NOMO-1 (cell line): Measurements from ENCODE around the gene CAPN1.

ENCODE experiments used
- DNase-seq, 2 experiments: peaks; one replicate each; lab custom pipeline; 2025; ENCODE audit not compliant: unreplicated experiment in 2 of 2; lab: John Stamatoyannopoulos, UW

The CAPN1 gene

DNA sequence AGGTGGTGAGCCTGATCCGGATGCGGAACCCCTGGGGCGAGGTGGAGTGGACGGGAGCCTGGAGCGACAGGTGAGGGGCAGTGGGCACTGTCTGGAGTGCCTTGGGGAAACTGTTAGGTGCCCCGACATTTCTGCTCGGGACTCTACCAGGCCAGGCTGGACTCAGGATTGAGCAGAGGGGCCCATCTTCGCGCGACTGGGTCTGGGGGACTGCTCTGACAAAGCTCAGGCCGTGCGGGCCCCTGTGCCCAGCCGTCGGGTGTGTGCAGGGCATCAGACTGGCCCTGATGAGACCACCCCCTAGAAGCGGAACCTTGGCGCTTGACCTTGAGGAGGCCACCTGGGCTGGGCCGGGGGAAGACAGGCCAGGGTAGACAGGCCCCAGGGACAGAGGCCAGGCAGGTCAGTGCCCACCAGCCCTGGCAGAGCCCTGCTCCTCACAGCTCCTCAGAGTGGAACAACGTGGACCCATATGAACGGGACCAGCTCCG is 6.3 kb downstream of the CAPN1 start:
- DNase-seq, result no peak

DNA sequence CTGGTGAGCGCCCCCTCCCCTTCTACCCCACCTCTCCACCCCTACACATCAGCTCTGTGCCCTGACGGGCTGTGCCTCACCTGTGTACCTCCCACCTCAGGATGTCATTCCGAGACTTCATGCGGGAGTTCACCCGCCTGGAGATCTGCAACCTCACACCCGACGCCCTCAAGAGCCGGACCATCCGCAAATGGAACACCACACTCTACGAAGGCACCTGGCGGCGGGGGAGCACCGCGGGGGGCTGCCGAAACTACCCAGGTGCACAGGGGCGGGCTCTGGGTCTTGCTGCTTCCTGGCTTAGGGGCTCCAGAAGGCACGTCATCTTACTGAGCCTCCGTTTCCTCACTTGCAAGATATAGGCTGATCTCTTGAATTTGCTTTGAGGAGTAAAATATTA is 6.8 kb downstream of the CAPN1 start:
- no peak for DNase-seq

DNA sequence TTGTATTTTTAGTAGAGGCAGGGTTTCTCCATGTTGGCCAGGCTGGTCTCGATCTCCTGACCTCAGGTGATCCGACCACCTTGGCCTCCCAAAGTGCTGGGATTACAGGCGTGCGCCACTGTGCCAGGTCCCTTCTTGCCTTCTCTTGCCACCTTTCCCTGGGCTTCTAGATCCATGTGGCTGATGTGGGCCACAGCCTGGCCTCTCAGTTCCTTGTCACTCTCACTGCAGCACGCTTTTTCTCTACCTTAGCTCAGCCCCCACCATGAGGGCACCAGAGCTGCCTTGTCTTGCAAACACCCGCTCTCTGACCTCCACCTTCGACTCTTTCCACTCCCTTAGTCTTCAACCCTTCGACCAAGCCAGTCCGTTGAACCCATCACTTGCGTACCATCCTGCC is 7.5 kb downstream of the CAPN1 start:
- DNase-seq, result no peak

DNA sequence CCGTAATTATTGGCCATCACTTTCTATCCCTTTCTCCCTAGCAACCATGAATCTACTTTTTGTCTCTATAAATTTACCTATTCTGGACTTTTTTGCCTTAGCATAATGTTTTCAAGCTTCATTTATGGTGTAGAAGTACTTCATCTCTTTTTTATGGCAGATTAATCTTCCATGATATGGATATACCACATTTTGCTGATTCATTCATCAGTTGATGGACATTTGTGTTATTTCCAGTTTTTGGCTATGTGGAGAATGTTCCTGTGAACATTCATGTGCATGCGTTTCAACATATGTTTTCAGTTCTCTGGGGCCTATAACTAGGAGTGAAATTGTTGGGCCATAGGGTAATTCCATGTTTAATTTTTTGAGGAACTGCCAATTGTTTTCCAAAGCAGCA is 12.8 kb downstream of the CAPN1 start:
- no peak for DNase-seq

DNA sequence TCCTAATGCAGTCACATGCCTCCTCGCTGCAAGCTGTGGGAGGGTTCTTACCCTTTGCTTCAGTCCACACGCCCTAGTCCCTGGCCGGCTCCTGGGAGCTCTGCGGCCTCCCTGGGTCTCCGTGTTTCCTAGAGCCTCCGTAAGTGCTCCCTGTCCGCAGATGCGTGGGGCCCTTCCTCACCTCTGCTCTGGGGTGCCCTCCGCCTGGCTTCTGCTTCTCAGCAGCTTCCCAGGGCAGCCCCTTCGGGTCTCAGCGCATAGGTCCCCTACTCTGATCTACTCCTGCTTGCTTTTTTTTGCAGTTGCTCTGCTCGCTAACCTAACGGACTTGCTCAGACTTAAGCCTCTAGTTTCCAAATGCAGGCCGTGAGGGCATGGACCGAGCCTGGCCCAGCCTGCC is 22.4 kb downstream of the CAPN1 start:
- DNase-seq, result no peak

DNA sequence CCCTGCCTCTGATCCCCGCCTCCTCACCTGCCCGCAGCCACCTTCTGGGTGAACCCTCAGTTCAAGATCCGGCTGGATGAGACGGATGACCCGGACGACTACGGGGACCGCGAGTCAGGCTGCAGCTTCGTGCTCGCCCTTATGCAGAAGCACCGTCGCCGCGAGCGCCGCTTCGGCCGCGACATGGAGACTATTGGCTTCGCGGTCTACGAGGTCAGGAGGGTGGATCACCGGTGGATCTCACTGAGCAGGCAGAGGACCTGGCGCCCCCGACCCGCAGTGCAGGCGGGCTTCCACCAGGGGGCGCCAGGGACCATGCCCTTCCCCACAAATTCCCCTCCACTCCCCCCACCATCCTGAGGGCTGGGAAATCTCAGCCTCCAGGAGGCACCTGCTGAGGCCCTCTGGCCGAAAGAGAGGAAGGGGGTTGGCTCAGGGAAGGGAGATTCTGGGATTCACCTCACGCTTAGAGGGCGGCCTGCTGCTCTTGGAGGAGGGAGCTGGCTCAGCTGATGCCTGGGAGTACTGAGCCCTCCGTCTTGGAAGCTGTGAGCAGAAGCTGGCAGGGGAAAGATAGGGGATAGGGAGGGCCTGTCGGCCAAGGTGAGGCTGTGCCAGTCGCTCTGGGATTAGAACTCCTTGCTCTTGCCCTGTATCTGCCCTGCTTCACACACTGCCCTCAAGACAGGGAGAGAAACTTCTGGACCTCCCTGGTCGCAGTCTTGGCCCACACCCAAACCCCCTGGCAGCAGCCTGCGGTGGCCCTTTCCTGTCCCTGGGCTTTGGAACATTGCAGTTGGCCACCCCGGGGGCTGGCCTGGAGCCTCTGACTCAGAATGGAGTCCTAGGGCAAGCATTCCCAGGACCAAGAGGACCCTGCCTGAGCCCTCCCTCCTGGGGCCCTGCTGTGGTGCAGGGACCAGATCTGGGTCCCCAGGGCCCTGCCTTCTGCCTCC is 23.2 kb downstream of the CAPN1 start:
- DNase-seq, result peak in 1 of 2 experiments; percentile 36

DNA sequence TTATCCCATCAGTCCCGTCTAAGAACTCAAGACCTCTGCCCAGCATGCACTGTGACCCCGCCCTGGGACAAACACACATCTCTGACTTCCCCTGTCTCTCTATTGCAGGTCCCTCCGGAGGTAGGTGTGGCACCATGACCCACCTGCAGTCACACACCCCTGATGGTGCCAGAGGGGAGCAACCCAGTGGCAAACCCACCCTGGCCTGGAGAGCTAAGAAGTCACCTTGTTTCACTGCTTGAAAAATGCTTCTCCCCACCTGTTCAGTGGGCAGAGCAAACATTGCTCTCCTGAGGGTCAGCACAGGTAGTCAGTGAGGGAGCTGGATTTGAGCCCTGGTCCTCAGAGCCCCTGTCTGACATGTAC is 23.9 kb downstream of the CAPN1 start:
- DNase-seq, result no peak

DNA sequence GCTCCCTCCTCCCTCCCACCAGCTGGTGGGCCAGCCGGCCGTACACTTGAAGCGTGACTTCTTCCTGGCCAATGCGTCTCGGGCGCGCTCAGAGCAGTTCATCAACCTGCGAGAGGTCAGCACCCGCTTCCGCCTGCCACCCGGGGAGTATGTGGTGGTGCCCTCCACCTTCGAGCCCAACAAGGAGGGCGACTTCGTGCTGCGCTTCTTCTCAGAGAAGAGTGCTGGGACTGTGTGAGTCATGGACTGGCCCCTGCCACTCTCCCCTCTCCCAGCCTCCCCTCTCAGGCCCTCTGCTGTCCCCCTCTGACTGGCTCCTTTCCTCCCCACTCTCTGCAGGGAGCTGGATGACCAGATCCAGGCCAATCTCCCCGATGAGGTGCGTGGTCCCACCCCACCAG is 24.7 kb downstream of the CAPN1 start:
- DNase-seq, result no peak

DNA sequence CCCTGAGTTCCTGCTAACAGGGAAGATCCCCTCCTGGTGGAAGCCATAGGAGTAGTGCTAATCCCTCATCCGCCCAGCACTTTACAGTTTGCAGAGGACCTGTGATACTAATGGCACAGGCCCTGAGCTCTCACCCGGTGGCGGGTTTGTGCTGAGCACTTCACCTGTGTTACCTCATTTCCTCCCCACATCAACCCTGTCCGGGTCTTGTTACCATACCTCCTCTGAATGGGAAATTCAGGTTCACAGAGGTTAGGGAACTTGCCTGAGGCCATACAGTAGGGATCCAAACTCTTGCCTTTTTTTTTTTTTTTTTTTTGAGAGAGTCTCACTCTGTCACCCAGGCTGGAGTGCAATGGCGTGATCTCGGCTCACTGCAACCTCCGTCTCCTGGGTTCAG is 25.2 kb downstream of the CAPN1 start:
- DNase-seq, result no peak

DNA sequence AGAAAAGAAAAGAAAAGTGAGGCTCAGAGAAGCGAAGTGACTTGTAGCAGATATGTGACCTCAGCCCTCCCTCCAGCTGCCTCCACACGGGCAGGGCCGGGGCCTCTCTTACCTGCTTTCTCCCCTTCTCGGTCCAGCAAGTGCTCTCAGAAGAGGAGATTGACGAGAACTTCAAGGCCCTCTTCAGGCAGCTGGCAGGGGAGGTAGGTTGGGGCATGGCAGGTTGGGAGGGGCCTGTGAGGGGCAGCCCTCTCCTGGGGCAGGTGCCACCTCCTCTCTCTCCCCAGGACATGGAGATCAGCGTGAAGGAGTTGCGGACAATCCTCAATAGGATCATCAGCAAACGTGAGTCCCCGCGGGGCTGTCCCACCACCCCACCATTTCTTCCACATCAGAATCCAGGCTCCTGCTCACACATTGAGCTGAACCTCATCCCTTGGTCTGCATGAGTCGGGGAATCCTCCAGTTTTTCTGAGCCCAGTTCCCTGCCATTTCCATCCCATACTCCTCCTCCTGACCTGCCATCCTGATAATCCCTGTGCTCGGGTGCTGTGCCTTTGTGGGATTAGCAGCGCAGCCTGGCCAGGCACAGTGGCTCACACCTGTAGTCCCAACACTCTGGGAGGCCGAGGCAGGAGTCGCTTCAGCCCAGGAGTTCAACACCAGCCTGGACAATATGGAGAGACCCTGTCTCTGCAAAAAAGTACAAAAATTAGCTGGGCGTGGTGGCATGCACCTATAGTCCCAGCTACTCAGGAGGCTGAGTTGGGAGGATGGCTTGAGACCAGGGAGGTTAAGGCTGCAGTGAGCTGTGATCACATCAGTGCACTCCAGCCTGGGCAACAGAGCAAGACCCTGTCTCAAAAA is 26.4 kb downstream of the CAPN1 start:
- no peak for DNase-seq

DNA sequence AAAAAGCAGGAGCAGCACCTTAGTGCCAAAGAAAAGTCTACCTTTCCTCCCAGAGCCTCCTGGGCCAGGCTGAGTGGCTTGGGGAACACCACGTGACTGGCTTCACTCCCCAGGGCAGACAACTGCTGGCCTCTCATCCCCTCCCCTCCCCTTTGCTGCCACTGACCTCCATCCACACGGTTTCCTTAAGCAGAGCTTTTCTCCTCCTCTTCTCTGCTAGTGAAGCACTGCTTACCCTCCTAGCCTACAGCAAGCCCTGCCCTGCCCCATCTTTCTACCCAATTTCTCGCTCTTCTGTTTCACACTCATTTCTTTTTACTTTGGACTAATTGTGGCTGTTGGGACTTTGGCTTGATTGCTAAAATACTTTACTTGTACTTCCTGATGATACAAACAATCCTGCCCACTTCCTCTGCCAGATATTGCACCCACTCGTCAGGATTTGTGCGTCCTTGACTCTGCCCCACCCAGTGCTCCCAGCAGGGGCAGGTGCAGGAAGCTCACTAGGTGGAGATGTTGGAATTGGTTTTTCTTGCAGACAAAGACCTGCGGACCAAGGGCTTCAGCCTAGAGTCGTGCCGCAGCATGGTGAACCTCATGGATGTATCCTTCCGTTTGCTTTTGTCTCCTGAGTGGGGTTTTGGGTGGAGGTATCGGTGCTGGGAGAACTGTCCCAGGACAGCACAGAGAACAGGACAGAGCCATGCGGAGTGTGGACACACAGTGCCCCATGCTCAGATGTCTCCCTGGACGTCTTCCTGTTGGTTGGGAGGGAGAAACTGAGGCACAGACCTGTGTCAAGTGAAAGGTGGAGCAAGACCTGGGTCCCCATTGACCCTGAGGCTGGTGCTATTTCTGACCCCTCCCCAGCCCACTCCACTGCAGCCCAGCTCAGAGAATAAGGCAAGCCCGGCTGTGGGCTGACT is 27.3 kb downstream of the CAPN1 start:
- no peak for DNase-seq

DNA sequence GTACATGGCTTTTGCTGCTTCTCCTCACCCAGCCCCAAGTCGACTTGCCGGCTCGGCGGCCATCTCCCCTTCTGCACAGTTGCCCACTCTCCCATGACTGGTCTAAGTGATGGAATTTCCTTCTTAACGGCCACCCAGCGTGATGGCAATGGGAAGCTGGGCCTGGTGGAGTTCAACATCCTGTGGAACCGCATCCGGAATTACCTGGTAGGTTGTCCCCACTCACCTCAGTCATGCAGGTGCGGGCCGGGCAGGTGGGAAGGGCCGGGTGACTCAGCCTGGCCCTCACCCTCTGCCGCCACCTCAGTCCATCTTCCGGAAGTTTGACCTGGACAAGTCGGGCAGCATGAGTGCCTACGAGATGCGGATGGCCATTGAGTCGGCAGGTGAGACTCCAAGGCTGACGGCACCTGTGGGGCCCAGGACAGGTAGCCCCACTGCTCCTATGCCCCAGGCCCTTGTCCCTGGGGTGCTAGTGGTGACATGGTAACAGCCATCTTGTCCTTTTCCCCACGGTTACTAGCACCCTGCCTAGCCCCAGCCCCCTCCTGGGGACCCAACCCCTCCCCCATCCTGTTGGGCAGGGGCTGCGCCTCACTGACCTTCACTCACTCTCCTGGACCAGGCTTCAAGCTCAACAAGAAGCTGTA is 28.1 kb downstream of the CAPN1 start:
- DNase-seq, result no peak

DNA sequence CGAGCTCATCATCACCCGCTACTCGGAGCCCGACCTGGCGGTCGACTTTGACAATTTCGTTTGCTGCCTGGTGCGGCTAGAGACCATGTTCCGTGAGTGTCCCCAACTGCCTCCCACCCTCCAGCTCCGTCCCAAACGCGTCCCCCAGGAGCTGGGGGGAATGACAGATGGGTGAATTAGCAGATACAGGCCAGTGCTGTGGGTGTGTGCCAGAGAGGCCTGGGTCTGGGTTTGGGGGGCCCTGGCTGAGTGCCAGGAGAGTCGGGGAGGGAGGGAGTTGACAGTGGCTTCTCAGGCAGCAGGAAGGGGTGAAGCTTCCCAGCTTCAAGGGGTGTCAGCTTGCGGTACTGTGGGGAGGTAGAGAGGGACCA is 28.6 kb downstream of the CAPN1 start:
- DNase-seq, result no peak

DNA sequence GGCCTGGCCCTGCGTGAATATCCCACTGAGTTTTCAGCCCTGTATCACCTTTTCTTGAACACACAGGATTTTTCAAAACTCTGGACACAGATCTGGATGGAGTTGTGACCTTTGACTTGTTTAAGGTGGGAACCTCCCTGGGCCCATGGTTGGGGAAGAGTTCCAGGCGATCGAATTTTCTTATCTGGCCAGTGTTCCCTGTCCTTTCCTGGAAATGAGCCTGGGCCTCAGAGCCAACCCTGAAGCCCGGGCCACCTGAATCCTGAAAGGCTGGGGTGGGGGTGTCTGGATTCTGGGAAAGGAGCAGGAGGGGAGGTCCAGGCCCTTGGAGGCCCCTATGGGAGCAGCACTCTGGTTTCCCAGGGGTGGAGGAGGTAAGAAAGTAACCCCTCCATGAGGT is 29.0 kb downstream of the CAPN1 start:
- DNase-seq, result no peak

DNA sequence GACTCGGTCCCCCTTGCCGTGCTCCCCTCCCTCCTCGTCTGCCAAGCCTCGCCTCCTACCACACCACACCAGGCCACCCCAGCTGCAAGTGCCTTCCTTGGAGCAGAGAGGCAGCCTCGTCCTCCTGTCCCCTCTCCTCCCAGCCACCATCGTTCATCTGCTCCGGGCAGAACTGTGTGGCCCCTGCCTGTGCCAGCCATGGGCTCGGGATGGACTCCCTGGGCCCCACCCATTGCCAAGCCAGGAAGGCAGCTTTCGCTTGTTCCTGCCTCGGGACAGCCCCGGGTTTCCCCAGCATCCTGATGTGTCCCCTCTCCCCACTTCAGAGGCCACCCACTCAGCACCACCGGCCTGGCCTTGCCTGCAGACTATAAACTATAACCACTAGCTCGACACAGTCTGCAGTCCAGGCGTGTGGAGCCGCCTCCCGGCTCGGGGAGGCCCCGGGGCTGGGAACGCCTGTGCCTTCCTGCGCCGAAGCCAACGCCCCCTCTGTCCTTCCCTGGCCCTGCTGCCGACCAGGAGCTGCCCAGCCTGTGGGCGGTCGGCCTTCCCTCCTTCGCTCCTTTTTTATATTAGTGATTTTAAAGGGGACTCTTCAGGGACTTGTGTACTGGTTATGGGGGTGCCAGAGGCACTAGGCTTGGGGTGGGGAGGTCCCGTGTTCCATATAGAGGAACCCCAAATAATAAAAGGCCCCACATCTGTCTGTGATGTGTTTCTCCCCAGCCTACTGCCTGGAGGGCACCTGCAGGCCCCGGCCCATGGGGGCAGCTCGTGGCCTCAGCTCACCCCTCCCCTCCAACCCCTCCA is 29.8 kb downstream of the CAPN1 start:
- no peak for DNase-seq

DNA sequence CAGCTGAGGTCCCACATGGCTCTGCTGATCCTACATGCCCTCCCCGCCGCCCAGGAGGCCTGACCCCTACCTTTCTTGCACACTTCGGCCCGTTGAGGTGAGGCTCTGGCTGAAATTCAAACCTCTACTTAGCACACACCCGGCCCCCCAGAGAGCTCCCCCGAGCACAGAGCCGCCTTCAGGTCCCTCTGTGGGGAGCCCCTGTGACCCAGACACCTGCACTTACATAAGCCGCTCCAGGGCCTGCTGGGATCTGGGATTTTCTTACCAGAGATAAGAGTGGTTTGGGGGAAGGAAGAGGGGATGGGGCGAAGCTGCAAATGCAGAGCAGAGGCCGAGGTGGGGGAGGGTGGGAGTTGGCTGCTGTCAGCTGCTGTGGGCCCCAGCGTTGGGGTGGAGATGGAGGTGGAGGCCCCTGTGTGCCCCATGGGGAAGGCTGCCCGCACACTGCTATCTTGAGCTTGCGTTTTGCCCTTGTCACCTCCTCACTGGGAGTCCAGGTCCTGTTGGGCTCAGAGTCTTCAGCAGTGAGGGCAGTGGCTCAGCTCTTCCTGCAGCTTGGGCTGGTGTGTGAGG is 30.6 kb downstream of the CAPN1 start:
- DNase-seq, result no peak

DNA sequence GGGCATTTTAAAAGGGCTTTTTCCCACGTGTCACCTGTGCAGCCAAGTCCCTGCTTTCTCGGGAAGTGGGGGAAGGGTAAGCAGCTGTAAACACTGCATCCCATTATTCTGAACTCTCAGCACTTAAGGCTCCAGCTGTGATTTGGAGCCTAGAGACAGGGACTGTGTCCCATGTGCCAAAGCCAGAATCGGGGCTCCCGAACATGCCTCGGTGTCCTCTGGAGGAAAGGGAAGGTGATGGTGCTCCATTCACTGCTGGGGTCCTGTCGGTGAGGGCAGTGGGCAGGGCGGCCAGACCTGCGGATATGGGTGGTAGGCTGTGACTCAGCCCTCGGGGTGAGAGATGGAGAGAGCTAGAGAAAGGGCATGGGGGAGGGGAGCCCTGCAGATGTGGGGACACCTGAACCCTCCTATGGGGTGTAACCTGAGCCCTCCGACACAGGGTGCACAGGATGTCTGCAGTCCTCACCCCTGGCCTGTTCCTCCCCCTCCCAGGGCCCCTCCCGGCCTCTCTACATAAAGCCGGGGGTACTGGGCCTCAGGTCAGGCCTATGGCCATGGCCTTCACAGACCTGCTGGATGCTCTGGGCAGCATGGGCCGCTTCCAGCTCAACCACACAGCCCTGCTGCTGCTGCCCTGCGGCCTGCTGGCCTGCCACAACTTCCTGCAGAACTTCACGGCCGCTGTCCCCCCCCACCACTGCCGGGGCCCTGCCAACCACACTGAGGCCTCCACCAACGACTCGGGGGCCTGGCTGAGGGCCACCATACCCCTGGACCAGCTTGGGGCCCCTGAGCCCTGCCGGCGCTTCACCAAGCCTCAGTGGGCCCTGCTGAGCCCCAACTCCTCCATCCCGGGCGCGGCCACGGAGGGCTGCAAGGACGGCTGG is 31.8 kb downstream of the CAPN1 start:
- peak in 1 of 2 experiments; percentile 32 for DNase-seq
